ENCODE results near the gene EFNA5. TPM values are rescaled to one million over a fixed set of nuclear protein-coding genes. Genes with fewer than 3 reads are reported as not detected.

The EFNA5 gene
- total and polyA plus RNA-seq, 2 of the 8 experiments (the other 6 are each of a cell fraction or from before 2014, with no cell fraction given) = 9.6 to 21.8 TPM

GRCh38 chr5:107670932-107671741 lies at the start of gene EFNA5 (continued):
- TF ChIP-seq, protein P1, sequence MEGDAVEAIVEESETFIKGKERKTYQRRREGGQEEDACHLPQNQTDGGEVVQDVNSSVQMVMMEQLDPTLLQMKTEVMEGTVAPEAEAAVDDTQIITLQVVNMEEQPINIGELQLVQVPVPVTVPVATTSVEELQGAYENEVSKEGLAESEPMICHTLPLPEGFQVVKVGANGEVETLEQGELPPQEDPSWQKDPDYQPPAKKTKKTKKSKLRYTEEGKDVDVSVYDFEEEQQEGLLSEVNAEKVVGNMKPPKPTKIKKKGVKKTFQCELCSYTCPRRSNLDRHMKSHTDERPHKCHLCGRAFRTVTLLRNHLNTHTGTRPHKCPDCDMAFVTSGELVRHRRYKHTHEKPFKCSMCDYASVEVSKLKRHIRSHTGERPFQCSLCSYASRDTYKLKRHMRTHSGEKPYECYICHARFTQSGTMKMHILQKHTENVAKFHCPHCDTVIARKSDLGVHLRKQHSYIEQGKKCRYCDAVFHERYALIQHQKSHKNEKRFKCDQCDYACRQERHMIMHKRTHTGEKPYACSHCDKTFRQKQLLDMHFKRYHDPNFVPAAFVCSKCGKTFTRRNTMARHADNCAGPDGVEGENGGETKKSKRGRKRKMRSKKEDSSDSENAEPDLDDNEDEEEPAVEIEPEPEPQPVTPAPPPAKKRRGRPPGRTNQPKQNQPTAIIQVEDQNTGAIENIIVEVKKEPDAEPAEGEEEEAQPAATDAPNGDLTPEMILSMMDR (IDR thresholded peaks at IDR 0.05; ENCODE audit: control extremely low read depth in 1 of 3, insufficient read depth in 1 of 3, low read depth in 1 of 3, low read length in 3 of 3) = no peak
- no peak for TF ChIP-seq JUN (IDR thresholded peaks at IDR 0.05; ENCODE audit: low read depth, low read length)
- no peak for TF ChIP-seq HDAC2 (IDR thresholded peaks at IDR 0.05; ENCODE audit: borderline replicate concordance in 1 of 2, low read depth in 2 of 2, low read length in 2 of 2)
- no peak for TF ChIP-seq TAF1 (IDR thresholded peaks at IDR 0.05; ENCODE audit: low read depth, low read length)
- TF ChIP-seq MAX (IDR thresholded peaks at IDR 0.05) = peak; percentile 56; the same call in 1 of the 2 replicates
- TF ChIP-seq SRF (IDR thresholded peaks at IDR 0.05; ENCODE audit: low read depth, low read length) = no peak
- TF ChIP-seq CHD1 (IDR thresholded peaks at IDR 0.05; ENCODE audit: low read depth, low read length) = no peak
- TF ChIP-seq CTBP2 (IDR thresholded peaks at IDR 0.05; ENCODE audit: borderline replicate concordance, insufficient read depth, insufficient read length, low read length) = peak; percentile 22
- no peak for TF ChIP-seq EP300 (IDR thresholded peaks at IDR 0.05; ENCODE audit: borderline replicate concordance in 1 of 2, low read depth in 2 of 2, low read length in 2 of 2)
- TF ChIP-seq FOSL1 (IDR thresholded peaks at IDR 0.05; ENCODE audit: insufficient read depth, low read depth, low read length) = no peak
- 0 out of 2 replicates have a peak, but pooled peaks have one; percentile 2 for TF ChIP-seq PHF8 (conservative IDR thresholded peaks at IDR 0.05; ENCODE audit: low read depth, low read length)
- no peak for TF ChIP-seq SP4 (IDR thresholded peaks at IDR 0.05; ENCODE audit: low read length)
- TF ChIP-seq SUZ12 (IDR thresholded peaks at IDR 0.05; ENCODE audit: low read length) = 0 out of 2 replicates have a peak, but pooled peaks have one; percentile 18
- no peak for TF ChIP-seq CBX5 (IDR thresholded peaks at IDR 0.05; ENCODE audit: low read depth, low read length)
- TF ChIP-seq ASH2L (IDR thresholded peaks at IDR 0.05; ENCODE audit: low read length) = peak; percentile 43
- no peak for TF ChIP-seq TEAD4 (IDR thresholded peaks at IDR 0.05; ENCODE audit: low read depth, low read length)
- no peak for TF ChIP-seq YY1 (IDR thresholded peaks at IDR 0.05; ENCODE audit: low read depth, low read length)
- TF ChIP-seq, protein P2, sequence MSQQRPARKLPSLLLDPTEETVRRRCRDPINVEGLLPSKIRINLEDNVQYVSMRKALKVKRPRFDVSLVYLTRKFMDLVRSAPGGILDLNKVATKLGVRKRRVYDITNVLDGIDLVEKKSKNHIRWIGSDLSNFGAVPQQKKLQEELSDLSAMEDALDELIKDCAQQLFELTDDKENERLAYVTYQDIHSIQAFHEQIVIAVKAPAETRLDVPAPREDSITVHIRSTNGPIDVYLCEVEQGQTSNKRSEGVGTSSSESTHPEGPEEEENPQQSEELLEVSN (IDR thresholded peaks at IDR 0.05) = peak; percentile 6; the same call in 1 of the 2 replicates
- TF ChIP-seq EZH2 (IDR thresholded peaks at IDR 0.05; ENCODE audit: low read depth, low read length, severe bottlenecking) = no peak

Data from H1 (cell line).